ENCODE results near the gene SIK3.

GRCh38 chr11:116930586-116930985 is 167.6 kb downstream of the SIK3 start:
- TF ChIP-seq TCF7 (CRISPR knock-in tag; IDR thresholded peaks at IDR 0.05; ENCODE audit: low read depth) = no peak
- TF ChIP-seq ZNF396 (CRISPR knock-in tag; IDR thresholded peaks at IDR 0.05; ENCODE audit: borderline replicate concordance) = no peak
- TF ChIP-seq MAX (CRISPR knock-in tag; IDR thresholded peaks at IDR 0.05) = no peak
- no peak for TF ChIP-seq ZNF263 (CRISPR knock-in tag; IDR thresholded peaks at IDR 0.05; ENCODE audit: low read depth)
- no peak for TF ChIP-seq CTCF (IDR thresholded peaks at IDR 0.05)
- no peak for TF ChIP-seq ZNF121 (CRISPR knock-in tag; IDR thresholded peaks at IDR 0.05)
- no peak for TF ChIP-seq MLX (CRISPR knock-in tag; IDR thresholded peaks at IDR 0.05)
- no peak for TF ChIP-seq SMAD3 (CRISPR knock-in tag; IDR thresholded peaks at IDR 0.05; ENCODE audit: borderline replicate concordance)

Measured in WTC11 (cell line).